ENCODE results near the gene SLC43A2.

- no peak for TF ChIP-seq GATA3 (IDR thresholded peaks at IDR 0.05; ENCODE audit: low read depth, low read length)
- TF ChIP-seq GATA2 (IDR thresholded peaks at IDR 0.05; ENCODE audit: low read depth, low read length): no peak
Observed at GRCh38 chr17:1565877-1566276, 62.8 kb downstream of the SLC43A2 start.
